Measurements from ENCODE around the gene BACE2. TPM values are rescaled to one million over a fixed set of nuclear protein-coding genes. Genes with fewer than 3 reads are reported as not detected.

The BACE2 gene
- total RNA-seq, 4 donors from 2014 or later: 31.9 to 63.4 (median 50.0) TPM

DNA sequence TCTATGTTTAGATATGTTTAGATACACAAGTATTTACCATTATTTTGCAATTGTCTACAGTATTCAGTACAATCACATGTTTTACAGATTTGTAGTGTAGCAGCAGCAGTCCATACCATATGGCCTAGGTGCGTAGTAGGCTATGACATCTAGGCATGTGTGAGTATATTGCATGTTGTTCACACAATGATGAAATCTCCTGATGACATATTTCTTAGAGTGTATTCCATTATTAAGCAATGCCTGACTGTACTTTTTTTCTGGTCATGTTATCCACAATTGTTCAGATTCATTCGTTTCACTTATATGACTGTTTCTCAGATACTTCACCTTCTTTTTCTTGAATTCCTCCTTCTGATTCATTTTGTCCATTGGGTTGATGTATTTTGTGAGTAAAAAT is 9.9 kb upstream of the BACE2 start:
- ATAC-seq: no peak

DNA sequence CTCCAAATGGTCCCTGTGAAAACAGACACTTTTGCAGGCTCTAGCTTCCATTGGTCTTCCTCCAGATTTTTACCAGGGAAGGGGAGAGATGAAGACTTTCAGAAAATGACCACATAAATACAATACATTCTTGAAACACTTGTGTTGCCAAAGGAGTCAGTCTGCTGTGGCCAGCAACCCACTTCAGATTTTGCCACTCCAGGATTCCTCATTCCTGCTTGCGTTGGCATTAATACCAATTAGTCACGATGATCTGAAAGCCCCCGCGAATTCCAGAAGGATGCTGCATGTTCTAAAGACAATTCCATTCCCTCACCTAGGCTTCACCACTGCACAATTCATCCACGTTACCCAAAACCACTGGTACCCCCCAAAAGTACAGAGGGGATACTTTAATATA is 7.9 kb upstream of the BACE2 start:
- Histone ChIP-seq H3K27ac (no peak overlapping the region), H3K9me3 (peaks cover 0 to 12% (median 0%) of the 10 kb centered on the region in 3 donors), H3K36me3 (no peaks in the 10 kb centered on the region), H3K4me1 (no peaks in the 10 kb centered on the region), H3K27me3 (peaks cover 4% of the 10 kb centered on the region), H3K4me3 (no peak overlapping the region)
- 72 to 92% methylated on average over 2 to 5 of the region's 5 CpGs for WGBS, 2 donors (ENCODE audit: low coverage in 1 of 2)
- TF ChIP-seq, protein P1, sequence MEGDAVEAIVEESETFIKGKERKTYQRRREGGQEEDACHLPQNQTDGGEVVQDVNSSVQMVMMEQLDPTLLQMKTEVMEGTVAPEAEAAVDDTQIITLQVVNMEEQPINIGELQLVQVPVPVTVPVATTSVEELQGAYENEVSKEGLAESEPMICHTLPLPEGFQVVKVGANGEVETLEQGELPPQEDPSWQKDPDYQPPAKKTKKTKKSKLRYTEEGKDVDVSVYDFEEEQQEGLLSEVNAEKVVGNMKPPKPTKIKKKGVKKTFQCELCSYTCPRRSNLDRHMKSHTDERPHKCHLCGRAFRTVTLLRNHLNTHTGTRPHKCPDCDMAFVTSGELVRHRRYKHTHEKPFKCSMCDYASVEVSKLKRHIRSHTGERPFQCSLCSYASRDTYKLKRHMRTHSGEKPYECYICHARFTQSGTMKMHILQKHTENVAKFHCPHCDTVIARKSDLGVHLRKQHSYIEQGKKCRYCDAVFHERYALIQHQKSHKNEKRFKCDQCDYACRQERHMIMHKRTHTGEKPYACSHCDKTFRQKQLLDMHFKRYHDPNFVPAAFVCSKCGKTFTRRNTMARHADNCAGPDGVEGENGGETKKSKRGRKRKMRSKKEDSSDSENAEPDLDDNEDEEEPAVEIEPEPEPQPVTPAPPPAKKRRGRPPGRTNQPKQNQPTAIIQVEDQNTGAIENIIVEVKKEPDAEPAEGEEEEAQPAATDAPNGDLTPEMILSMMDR (IDR thresholded peaks at IDR 0.05): no peak
- TF ChIP-seq POLR2A (IDR thresholded peaks at IDR 0.05) (no peak), EP300 (IDR thresholded peaks at IDR 0.05) (no peak), POLR2AphosphoS5 (IDR thresholded peaks at IDR 0.05) (no peak)
- no peak for ATAC-seq

More for the DNA sequence above, 9.9 kb upstream of the BACE2 start:
- Histone ChIP-seq H3K27ac (no peak overlapping the region), H3K4me1 (no peaks in the 10 kb centered on the region), H3K4me3 (no peak overlapping the region), H3K36me3 (no peaks in the 10 kb centered on the region), H3K27me3 (peaks cover 4% of the 10 kb centered on the region), H3K9me3 (peaks cover 0 to 12% (median 0%) of the 10 kb centered on the region in 3 donors)
- TF ChIP-seq, protein P1 (IDR thresholded peaks at IDR 0.05): no peak
- TF ChIP-seq EP300 (IDR thresholded peaks at IDR 0.05) (no peak), POLR2A (IDR thresholded peaks at IDR 0.05) (no peak), POLR2AphosphoS5 (IDR thresholded peaks at IDR 0.05) (no peak)
- WGBS, 2 donors (ENCODE audit: low coverage in 1 of 2): 96 to 100% methylated on average over 1 to 2 of the region's 2 CpGs

DNA sequence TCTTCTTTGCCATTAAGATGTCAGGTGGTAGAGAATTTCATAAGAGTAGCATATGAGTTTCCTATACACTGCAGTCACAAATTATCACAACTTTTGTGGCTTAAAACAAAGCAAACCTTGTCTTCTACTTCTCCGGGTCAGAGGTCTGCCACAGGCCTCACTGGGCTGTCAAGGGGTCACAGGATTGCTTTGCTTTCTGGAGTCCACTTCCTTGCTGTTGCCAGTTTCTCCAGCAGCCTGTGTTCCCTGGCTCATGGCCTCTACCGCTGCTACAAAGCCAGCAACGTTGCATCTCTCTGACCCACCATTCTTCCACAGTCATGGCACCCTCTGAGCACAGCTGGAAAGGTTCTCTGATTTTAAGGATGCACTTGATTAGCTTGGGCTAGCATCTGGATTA is 6.5 kb upstream of the BACE2 start:
- WGBS, 2 donors (ENCODE audit: low coverage in 1 of 2): 89% methylated on average over 1 of the region's 3 CpGs; no CpG with 5 or more reads in 1 of the 2 donors
- peaks cover 4% of the 10 kb centered on the region for H3K27me3 ChIP-seq
- H3K4me3 ChIP-seq: no peak overlapping the region
- peaks cover 0 to under 1% (median 0%) of the 10 kb centered on the region in 3 donors for H3K4me1 ChIP-seq
- H3K9me3 ChIP-seq: peaks cover 0 to 12% (median 0%) of the 10 kb centered on the region in 3 donors
- ATAC-seq: no peak
- H3K36me3 ChIP-seq: no peaks in the 10 kb centered on the region
- H3K27ac ChIP-seq: no peak overlapping the region
- no peak for TF ChIP-seq EP300 (IDR thresholded peaks at IDR 0.05)
- TF ChIP-seq POLR2A (IDR thresholded peaks at IDR 0.05): no peak
- TF ChIP-seq, protein P1 (IDR thresholded peaks at IDR 0.05): no peak
- TF ChIP-seq POLR2AphosphoS5 (IDR thresholded peaks at IDR 0.05): no peak

DNA sequence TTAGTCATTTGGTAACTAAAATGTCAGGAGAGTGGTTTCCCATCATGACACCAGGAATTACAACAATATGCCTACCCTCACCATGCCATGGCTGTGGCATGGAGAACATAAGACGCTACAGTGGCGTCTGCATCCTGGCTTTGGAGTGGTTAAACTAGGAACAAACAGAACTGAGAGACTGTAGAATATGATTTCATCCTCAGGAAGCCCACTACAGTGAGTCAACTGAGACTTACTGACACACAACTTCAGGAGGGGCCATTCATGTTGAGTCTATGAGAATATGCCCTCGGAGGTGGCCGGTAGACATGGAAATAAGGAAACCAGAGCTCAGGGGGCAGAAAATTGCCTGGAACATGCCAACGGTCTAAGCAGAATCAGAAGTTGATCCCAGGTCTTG is 5.9 kb upstream of the BACE2 start:
- TF ChIP-seq POLR2AphosphoS5 (IDR thresholded peaks at IDR 0.05): no peak
- no peak for TF ChIP-seq EP300 (IDR thresholded peaks at IDR 0.05)

DNA sequence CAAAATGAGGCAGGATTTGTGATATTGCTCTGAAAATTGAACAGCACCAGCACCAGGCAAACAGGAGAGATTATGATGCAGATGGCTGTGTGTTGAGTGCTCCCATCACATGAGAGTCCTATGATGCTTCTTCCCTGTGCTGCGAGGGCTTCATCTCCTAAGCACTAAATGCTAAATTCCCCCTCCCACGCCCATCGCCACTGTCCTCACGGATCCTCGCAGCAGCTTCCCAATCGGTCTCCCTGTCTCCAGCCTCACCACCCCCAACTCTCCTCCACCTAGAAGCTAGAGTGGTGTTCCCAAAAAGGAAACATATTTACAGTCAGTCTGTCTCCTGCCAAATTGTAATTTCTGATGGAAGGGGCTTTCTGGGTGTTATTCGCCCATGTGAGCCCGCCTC is 4.9 kb upstream of the BACE2 start:
- WGBS, 2 donors (ENCODE audit: low coverage in 1 of 2): 83% methylated on average over 6 of the region's 8 CpGs; no CpG with 5 or more reads in 1 of the 2 donors
- Histone ChIP-seq H3K36me3 (no peaks in the 10 kb centered on the region), H3K27me3 (peaks cover 4% of the 10 kb centered on the region), H3K4me1 (peaks cover 0 to 9% (median 0%) of the 10 kb centered on the region in 3 donors), H3K9me3 (peaks cover 0 to 11% (median 0%) of the 10 kb centered on the region in 3 donors), H3K27ac (no peak overlapping the region), H3K4me3 (no peak overlapping the region)
- ATAC-seq: no peak
- no peak for TF ChIP-seq EP300 (IDR thresholded peaks at IDR 0.05)
- no peak for TF ChIP-seq POLR2A (IDR thresholded peaks at IDR 0.05)
- no peak for TF ChIP-seq POLR2AphosphoS5 (IDR thresholded peaks at IDR 0.05)
- TF ChIP-seq, protein P1 (IDR thresholded peaks at IDR 0.05): no peak

More for the DNA sequence above, 5.9 kb upstream of the BACE2 start:
- Histone ChIP-seq H3K27me3 (peaks cover 4% of the 10 kb centered on the region), H3K4me3 (no peak overlapping the region), H3K9me3 (peaks cover 0 to 12% (median 0%) of the 10 kb centered on the region in 3 donors), H3K36me3 (no peaks in the 10 kb centered on the region), H3K27ac (no peak overlapping the region), H3K4me1 (peaks cover 0 to 7% (median 0%) of the 10 kb centered on the region in 3 donors)
- WGBS, 2 donors (ENCODE audit: low coverage in 1 of 2): 100% methylated on average over 2 of the region's 5 CpGs; no CpG with 5 or more reads in 1 of the 2 donors
- no peak for ATAC-seq
